SKM-1 treated with dmso at 0.1 percent for 144 hours (cell line): ENCODE measurements around the gene MORN4.

ENCODE experiments used
- DNase-seq: peaks from one replicate; lab custom pipeline; 2025; ENCODE audit not compliant: unreplicated experiment; lab: John Stamatoyannopoulos, UW

MORN4 gene

GRCh38 chr10:97575127-97575668, 58.1 kb downstream of the MORN4 start:
- no peak for DNase-seq

- no peak for DNase-seq
Observed at GRCh38 chr10:97574374-97575126, 58.8 kb downstream of the MORN4 start.

- no peak for DNase-seq
Observed at GRCh38 chr10:97573672-97574071, 59.6 kb downstream of the MORN4 start.

- no peak for DNase-seq
Observed at GRCh38 chr10:97573021-97573420, 60.3 kb downstream of the MORN4 start.

- DNase-seq: peak; percentile 77
Observed at GRCh38 chr10:97572214-97572989, 60.9 kb downstream of the MORN4 start, which contains the start of gene ANKRD2. ANKRD2 (plus strand) TSS chr10:97572779; CDS start chr10:97572789, 10 bp downstream.

GRCh38 chr10:97571622-97572021, 61.7 kb downstream of the MORN4 start:
- DNase-seq: no peak

- DNase-seq: no peak
Observed at GRCh38 chr10:97570789-97571471, 62.4 kb downstream of the MORN4 start.

- DNase-seq: no peak
Observed at GRCh38 chr10:97570146-97570788, 63.0 kb downstream of the MORN4 start.

- DNase-seq: no peak
Observed at GRCh38 chr10:97567891-97568290, 65.4 kb downstream of the MORN4 start.

- no peak for DNase-seq
Observed at GRCh38 chr10:97566336-97566996, 66.8 kb downstream of the MORN4 start.

- DNase-seq: no peak
Observed at GRCh38 chr10:97564776-97565175, 68.5 kb downstream of the MORN4 start.
